Right atrium auricular region (tissue), 2 donors: ENCODE results near the gene DNAH10. TPM values are rescaled to one million over a fixed set of nuclear protein-coding genes. Genes with fewer than 3 reads are reported as not detected.

Experiments used
- DNase-seq: peaks from one replicate; pipeline ENCODE4 v3.0.0-alpha.2; 2019; ENCODE audit warnings: low spot score
- H3K27ac ChIP-seq, 2 donors: fragments of 200-600 bp; sonication (generic); 1 replicate in 1 of 2; 2 replicates in 1 of 2; pipeline ENCODE4 v1.5.1; 2016 to 2019
- H3K27me3 ChIP-seq, 2 donors: fragments of 200-600 bp; sonication (generic); one replicate each; pipeline versions ENCODE4 v1.5.1 to v1.6.0; 2017 to 2019
- H3K36me3 ChIP-seq: fragments of 200-600 bp; sonication (generic); one replicate; pipeline ENCODE4 v1.5.1; 2016
- H3K4me1 ChIP-seq, 2 donors: fragments of 200-600 bp; sonication (generic); one replicate each; pipeline versions ENCODE4 v1.5.1 to v1.6.0; 2017 to 2019
- H3K4me3 ChIP-seq, 2 donors: fragments of 200-600 bp; sonication (generic); 1 replicate in 1 of 2; 2 replicates in 1 of 2; pipeline ENCODE4 v1.5.1; 2017 to 2019; ENCODE audit warnings: mild to moderate bottlenecking in 1 of 2, moderate library complexity in 1 of 2
- H3K9me3 ChIP-seq, 2 donors: fragments of 200-600 bp; sonication (generic); one replicate each; pipeline ENCODE4 v1.5.1; 2019
- CTCF ChIP-seq, 2 donors: fragments of 200-600 bp; sonication (generic); IDR thresholded peaks; one replicate each; pipeline ENCODE4 v1.5.1; 2019; ENCODE audit warnings: antibody characterized with exemption in 2 of 2
- total RNA-seq, 2 donors: library from RNA; depleted of rRNA; stranded (reverse); fragments of >200 nt; gene quantifications; one replicate each; pipeline ENCODE4 v1.1.0, GENCODE V29; 2016

The DNAH10 gene
- total RNA-seq, 2 donors from 2014 or later = 0.11 TPM; not detected in 1

DNA sequence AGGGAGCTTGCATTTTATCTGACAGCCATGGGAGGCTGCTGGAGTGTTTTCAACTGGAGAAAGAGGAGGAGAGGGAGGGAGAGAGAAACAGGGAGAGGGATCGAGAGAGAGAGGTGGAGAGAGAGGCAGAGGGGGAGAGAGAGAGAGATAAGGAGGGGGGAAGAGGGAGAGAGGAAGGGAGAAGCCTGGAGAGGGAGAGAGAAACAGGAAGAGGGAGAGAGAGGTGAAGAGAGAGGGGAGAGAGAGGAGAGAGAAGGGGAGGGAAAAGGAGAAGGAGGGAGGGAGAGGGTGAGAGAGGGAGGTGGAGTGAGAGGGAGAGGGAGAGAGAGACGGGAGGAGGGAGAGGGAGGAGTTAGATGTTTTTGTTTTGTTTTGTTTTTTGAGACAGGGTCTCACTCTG, 45.6 kb downstream of the DNAH10 start:
- Histone ChIP-seq H3K4me1 (no peaks in the 10 kb centered on the region), H3K36me3 (no peaks in the 10 kb centered on the region), H3K27ac (no peak overlapping the region), H3K9me3 (no peaks in the 10 kb centered on the region), H3K4me3 (no peak overlapping the region), H3K27me3 (no peaks in the 10 kb centered on the region)
- no peak for DNase-seq
- no peak for TF ChIP-seq CTCF (IDR thresholded peaks at IDR 0.05)

DNA sequence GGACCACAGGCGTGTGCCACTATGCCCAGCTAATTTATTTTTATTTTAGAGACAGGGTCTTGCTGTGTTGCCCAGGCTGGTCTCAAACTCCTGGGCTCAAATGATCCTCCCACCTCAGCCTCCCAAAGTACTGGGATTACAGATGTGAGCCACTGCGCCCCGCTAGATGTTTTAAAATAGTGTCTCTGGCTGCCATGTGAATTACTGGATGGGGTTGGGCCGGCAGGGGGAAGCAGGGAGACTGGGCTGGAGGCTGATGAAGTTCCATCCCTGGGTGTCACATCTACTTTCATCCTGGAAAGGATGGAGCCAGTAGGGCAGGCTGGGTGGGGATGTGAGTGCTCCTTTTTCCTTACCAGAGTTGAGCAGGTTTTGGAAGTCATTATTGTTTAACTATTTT, 46.1 kb downstream of the DNAH10 start:
- H3K27ac ChIP-seq = no peak overlapping the region
- TF ChIP-seq CTCF (IDR thresholded peaks at IDR 0.05) = peak in 1 of 2 donors; percentile 21
- H3K4me1 ChIP-seq = no peaks in the 10 kb centered on the region
- H3K36me3 ChIP-seq = no peaks in the 10 kb centered on the region
- no peak overlapping the region for H3K4me3 ChIP-seq
- DNase-seq = no peak
- no peaks in the 10 kb centered on the region for H3K27me3 ChIP-seq
- no peaks in the 10 kb centered on the region for H3K9me3 ChIP-seq

- Histone ChIP-seq H3K4me1 (no peaks in the 10 kb centered on the region), H3K9me3 (peaks cover 0 to 24% of the 10 kb centered on the region in 2 donors), H3K4me3 (no peak overlapping the region), H3K27ac (no peak overlapping the region), H3K27me3 (no peaks in the 10 kb centered on the region), H3K36me3 (no peaks in the 10 kb centered on the region)
- no peak for TF ChIP-seq CTCF (IDR thresholded peaks at IDR 0.05)
- no peak for DNase-seq
Measured at GRCh38 chr12:123813349-123813748, 51.2 kb downstream of the DNAH10 start.

GRCh38 chr12:123815968-123816367, 53.9 kb downstream of the DNAH10 start:
- no peaks in the 10 kb centered on the region for H3K27me3 ChIP-seq
- H3K4me3 ChIP-seq = no peak overlapping the region
- TF ChIP-seq CTCF (IDR thresholded peaks at IDR 0.05) = no peak
- no peak overlapping the region for H3K27ac ChIP-seq
- H3K4me1 ChIP-seq = no peaks in the 10 kb centered on the region
- peaks cover 0 to 24% of the 10 kb centered on the region in 2 donors for H3K9me3 ChIP-seq
- no peaks in the 10 kb centered on the region for H3K36me3 ChIP-seq
- no peak for DNase-seq

- no peak overlapping the region for H3K27ac ChIP-seq
- peaks cover 0 to 24% of the 10 kb centered on the region in 2 donors for H3K9me3 ChIP-seq
- no peak for TF ChIP-seq CTCF (IDR thresholded peaks at IDR 0.05)
- no peaks in the 10 kb centered on the region for H3K36me3 ChIP-seq
- no peaks in the 10 kb centered on the region for H3K27me3 ChIP-seq
- DNase-seq = no peak
- no peak overlapping the region for H3K4me3 ChIP-seq
- H3K4me1 ChIP-seq = no peaks in the 10 kb centered on the region
Measured at GRCh38 chr12:123816896-123817537, 54.9 kb downstream of the DNAH10 start.

GRCh38 chr12:123822804-123823203, 60.7 kb downstream of the DNAH10 start:
- no peak for TF ChIP-seq CTCF (IDR thresholded peaks at IDR 0.05)
- H3K9me3 ChIP-seq = peaks cover 0 to 3% of the 10 kb centered on the region in 2 donors

More at GRCh38 chr12:123822804-123823203, 60.7 kb downstream of the DNAH10 start:
- H3K4me1 ChIP-seq = no peaks in the 10 kb centered on the region
- H3K4me3 ChIP-seq = no peak overlapping the region
- DNase-seq = no peak
- H3K27me3 ChIP-seq = no peaks in the 10 kb centered on the region
- no peak overlapping the region for H3K27ac ChIP-seq
- H3K36me3 ChIP-seq = no peaks in the 10 kb centered on the region
